Measurements from ENCODE around the gene TLR9.

DNA sequence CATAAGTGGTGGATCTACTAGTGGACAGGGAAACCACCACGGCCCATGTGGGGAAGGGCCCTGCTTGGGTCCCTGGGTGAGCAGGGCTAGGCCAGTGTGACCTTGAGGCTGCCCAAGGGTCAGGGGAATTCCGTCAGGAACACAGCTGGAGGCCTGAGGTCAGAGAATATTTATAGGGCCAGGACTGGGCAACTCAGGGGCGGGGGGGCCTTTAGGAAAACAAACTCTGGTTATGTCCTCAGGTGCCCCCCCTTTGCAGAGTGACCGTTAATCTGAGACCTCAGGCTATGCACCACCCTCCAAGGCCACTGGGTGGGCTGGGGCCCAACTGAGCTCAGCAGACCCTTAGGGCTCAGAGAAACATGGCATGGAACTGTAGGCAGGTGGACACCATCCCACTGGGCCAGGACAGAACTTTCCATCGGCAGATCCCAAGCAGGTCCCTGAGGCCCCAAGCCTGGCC, 11.0 kb upstream of the TLR9 start:
- no peak for TF ChIP-seq POLR2A (IDR thresholded peaks at IDR 0.05)
- no peak for TF ChIP-seq CTCF (IDR thresholded peaks at IDR 0.05)

All from uterus (tissue), 2 donors.